HEK293 (cell line): ENCODE measurements around the gene HPSE2.

Experiments used
- CTCF ChIA-PET: fragments of 350-600 bp; formaldehyde crosslinking; extraction: SDS; loops from one replicate; lab custom pipeline; 2021; ENCODE audit warnings: antibody characterized with exemption; lab: Yijun Ruan, JAX
- POLR2A ChIA-PET: fragments of 300-600 bp; formaldehyde crosslinking; extraction: SDS; loops from one replicate; lab custom pipeline; 2020; ENCODE audit warnings: antibody characterized with exemption, inconsistent platforms; lab: Yijun Ruan, JAX
- H3K27ac ChIP-seq: fragments of 200-500 bp; sonication (Bioruptor generic); 2 replicates; pipeline ENCODE4 v1.5.1; 2014; ENCODE audit warnings: low read depth, low read length, control low read depth, inconsistent platforms; ENCODE audit errors: extremely low read depth
- H3K36me3 ChIP-seq, 2 experiments: fragments of 200-500 bp in 1 of 2; sonication (Bioruptor generic) in 1 of 2; 1 replicate in 1 of 2; 2 replicates in 1 of 2; pipeline ENCODE4 v1.5.1; 2014 to 2017; ENCODE audit warnings: inconsistent platforms in 2 of 2, low read length in 2 of 2; ENCODE audit not compliant: control insufficient read depth in 2 of 2, insufficient read depth in 1 of 2
- H3K4me1 ChIP-seq: fragments of 200-500 bp; sonication (Bioruptor generic); 2 replicates; pipeline ENCODE4 v1.5.1; 2014; ENCODE audit warnings: mild to moderate bottlenecking, low read length, inconsistent platforms; ENCODE audit not compliant: control insufficient read depth, insufficient read depth
- H3K4me3 ChIP-seq: 2 replicates; pipeline ENCODE4 v1.5.1; 2011; ENCODE audit warnings: low read depth, mild to moderate bottlenecking, control low read depth, low read length, moderate library complexity
- H3K9me3 ChIP-seq: fragments of 200-500 bp; sonication (Bioruptor generic); 2 replicates; pipeline ENCODE4 v1.5.1; 2014; ENCODE audit warnings: low read depth, low read length, inconsistent platforms; ENCODE audit not compliant: control insufficient read depth, insufficient read depth
- GFI1B ChIP-seq: fragments of 450-650 bp; formaldehyde crosslinking; IDR thresholded peaks from 2 replicates; pipeline ENCODE4 v1.5.1; 2016; ENCODE audit warnings: missing biosample characterization, missing genetic modification characterization
- GLIS1 ChIP-seq: fragments of 450-650 bp; formaldehyde crosslinking; IDR thresholded peaks from 2 replicates; pipeline ENCODE4 v1.5.1; 2016; ENCODE audit warnings: missing biosample characterization, missing genetic modification characterization
- KLF10 ChIP-seq: fragments of 450-650 bp; IDR thresholded peaks from 2 replicates; pipeline ENCODE4 v1.5.1; 2018; ENCODE audit warnings: missing biosample characterization, mild to moderate bottlenecking, missing genetic modification characterization
- PATZ1 ChIP-seq: fragments of 450-650 bp; formaldehyde crosslinking; IDR thresholded peaks from 2 replicates; pipeline ENCODE4 v1.5.1; 2016; ENCODE audit warnings: missing biosample characterization, missing genetic modification characterization
- PRDM4 ChIP-seq: fragments of 450-650 bp; formaldehyde crosslinking; IDR thresholded peaks from 2 replicates; pipeline ENCODE4 v1.5.1; 2017; ENCODE audit warnings: missing biosample characterization, missing genetic modification characterization
- TSHZ1 ChIP-seq: fragments of 450-650 bp; formaldehyde crosslinking; IDR thresholded peaks from 2 replicates; pipeline ENCODE4 v1.5.1; 2016; ENCODE audit warnings: missing biosample characterization, missing genetic modification characterization, borderline replicate concordance
- ZBTB20 ChIP-seq: fragments of 450-650 bp; formaldehyde crosslinking; IDR thresholded peaks from 2 replicates; pipeline ENCODE4 v1.5.1; 2016; ENCODE audit warnings: missing biosample characterization, missing genetic modification characterization
- ZBTB6 ChIP-seq: fragments of 450-650 bp; formaldehyde crosslinking; IDR thresholded peaks from 2 replicates; pipeline ENCODE4 v1.5.1; 2017; ENCODE audit warnings: missing biosample characterization, missing genetic modification characterization
- ZFP3 ChIP-seq: fragments of 450-650 bp; formaldehyde crosslinking; IDR thresholded peaks from 2 replicates; pipeline ENCODE4 v1.5.1; 2016; ENCODE audit warnings: low read depth, missing biosample characterization, missing genetic modification characterization
- ZNF112 ChIP-seq: fragments of 450-650 bp; formaldehyde crosslinking; IDR thresholded peaks from 2 replicates; pipeline ENCODE4 v1.5.0; 2017; ENCODE audit warnings: missing biosample characterization, missing genetic modification characterization
- ZNF133 ChIP-seq: fragments of 450-650 bp; formaldehyde crosslinking; IDR thresholded peaks from 2 replicates; pipeline ENCODE4 v1.5.1; 2016; ENCODE audit warnings: missing biosample characterization, missing genetic modification characterization
- ZNF175 ChIP-seq: fragments of 450-650 bp; formaldehyde crosslinking; IDR thresholded peaks from 2 replicates; pipeline ENCODE4 v1.5.1; 2016; ENCODE audit warnings: missing biosample characterization, missing genetic modification characterization
- ZNF211 ChIP-seq: fragments of 450-650 bp; formaldehyde crosslinking; IDR thresholded peaks from 2 replicates; pipeline ENCODE4 v1.5.1; 2016; ENCODE audit warnings: low read depth, missing biosample characterization, missing genetic modification characterization
- ZNF221 ChIP-seq: fragments of 450-650 bp; formaldehyde crosslinking; IDR thresholded peaks from 2 replicates; pipeline ENCODE4 v1.5.1; 2017; ENCODE audit warnings: missing biosample characterization, missing genetic modification characterization, borderline replicate concordance
- ZNF324 ChIP-seq: fragments of 450-650 bp; formaldehyde crosslinking; IDR thresholded peaks from 2 replicates; pipeline ENCODE4 v1.5.1; 2016; ENCODE audit warnings: missing biosample characterization, missing genetic modification characterization
- ZNF341 ChIP-seq: fragments of 450-650 bp; formaldehyde crosslinking; IDR thresholded peaks from 2 replicates; pipeline ENCODE4; 2016; ENCODE audit warnings: low read depth, missing biosample characterization, missing genetic modification characterization
- ZNF391 ChIP-seq: fragments of 450-650 bp; formaldehyde crosslinking; IDR thresholded peaks from 2 replicates; pipeline ENCODE4 v1.5.1; 2016; ENCODE audit warnings: low read depth, missing biosample characterization, missing genetic modification characterization, borderline replicate concordance
- ZNF423 ChIP-seq: fragments of 450-650 bp; formaldehyde crosslinking; IDR thresholded peaks from 2 replicates; pipeline ENCODE4 v1.5.1; 2016; ENCODE audit warnings: missing biosample characterization, missing genetic modification characterization
- ZNF48 ChIP-seq: fragments of 450-650 bp; formaldehyde crosslinking; IDR thresholded peaks from 2 replicates; pipeline ENCODE4 v1.5.1; 2016; ENCODE audit warnings: missing biosample characterization, missing genetic modification characterization
- ZNF558 ChIP-seq: fragments of 450-650 bp; formaldehyde crosslinking; IDR thresholded peaks from 2 replicates; pipeline ENCODE4 v1.5.1; 2016; ENCODE audit warnings: missing biosample characterization, missing genetic modification characterization
- ZNF561 ChIP-seq: fragments of 450-650 bp; IDR thresholded peaks from 2 replicates; pipeline ENCODE4 v1.5.1; 2018; ENCODE audit warnings: missing biosample characterization, missing genetic modification characterization, borderline replicate concordance
- ZNF571 ChIP-seq: fragments of 450-650 bp; formaldehyde crosslinking; IDR thresholded peaks from 2 replicates; pipeline ENCODE4 v1.5.0; 2017; ENCODE audit warnings: missing biosample characterization, missing genetic modification characterization
- ZNF600 ChIP-seq: fragments of 450-650 bp; formaldehyde crosslinking; IDR thresholded peaks from 2 replicates; pipeline ENCODE4 v1.5.1; 2016; ENCODE audit warnings: missing biosample characterization, missing genetic modification characterization

Gene HPSE2

GRCh38 chr10:99207340-99207739 is 28.3 kb downstream of the HPSE2 start:
- POLR2A ChIA-PET: no interaction called here
- CTCF ChIA-PET: no interaction called here
- TF ChIP-seq GLIS1 (tag by site-specific recombination) (no peak), TSHZ1 (tag by site-specific recombination) (no peak), KLF10 (no peak), ZNF391 (tag by site-specific recombination) (no peak), ZNF423 (tag by site-specific recombination) (no peak)
- no peak overlapping the region for H3K27ac ChIP-seq
- H3K9me3 ChIP-seq: no peaks in the 10 kb centered on the region
- H3K4me1 ChIP-seq: no peaks in the 10 kb centered on the region
- H3K36me3 ChIP-seq: no peaks in the 10 kb centered on the region
- H3K4me3 ChIP-seq: no peak overlapping the region

- ChIA-PET POLR2A (no interaction called here), CTCF (no interaction called here)
- H3K36me3 ChIP-seq: no peaks in the 10 kb centered on the region
- no peak overlapping the region for H3K4me3 ChIP-seq
- TF ChIP-seq ZNF133 (tag by site-specific recombination) (no peak), ZBTB6 (tag by site-specific recombination) (no peak), ZNF561 (tag by site-specific recombination) (no peak), ZNF571 (no peak), ZNF48 (no peak), ZBTB20 (tag by site-specific recombination) (no peak), ZNF324 (tag by site-specific recombination) (no peak), PRDM4 (tag by site-specific recombination) (no peak), ZNF112 (no peak), ZNF175 (tag by site-specific recombination) (no peak), ZNF341 (no peak), ZNF211 (tag by site-specific recombination) (no peak)
- no peak overlapping the region for H3K27ac ChIP-seq
- no peaks in the 10 kb centered on the region for H3K4me1 ChIP-seq
- H3K9me3 ChIP-seq: no peaks in the 10 kb centered on the region
These were observed 32.3 kb downstream of the HPSE2 start for GRCh38 chr10:99203310-99203709.

- ChIA-PET CTCF (interaction anchor here (0.6 to 1.5 kb wide), 11 partner anchors 16 to 747 kb away, joined by 3 to 5 read pairs (median 3); no protein-coding TSS in a partner anchor), POLR2A (no interaction called here)
- no peaks in the 10 kb centered on the region for H3K36me3 ChIP-seq
- no peak overlapping the region for H3K4me3 ChIP-seq
- no peaks in the 10 kb centered on the region for H3K4me1 ChIP-seq
- no peaks in the 10 kb centered on the region for H3K9me3 ChIP-seq
- no peak overlapping the region for H3K27ac ChIP-seq
- TF ChIP-seq ZNF571 (no peak), ZBTB6 (tag by site-specific recombination) (no peak), ZNF221 (tag by site-specific recombination) (no peak), ZNF558 (tag by site-specific recombination) (no peak), PATZ1 (tag by site-specific recombination) (no peak), GFI1B (tag by site-specific recombination) (no peak), ZNF600 (no peak), ZFP3 (no peak)
These were observed 62.7 kb downstream of the HPSE2 start for GRCh38 chr10:99172950-99173349.
